GM08714 (cell line): Measurements from ENCODE around the gene SYNE3.

Source experiments
- H3K4me3 ChIP-seq: fragments of 200-500 bp; sonication (Bioruptor generic); 2 replicates; pipeline ENCODE4 v1.5.1; 2014; ENCODE audit warnings: mild to moderate bottlenecking, low read length, inconsistent platforms
- ZNF274 ChIP-seq: IDR thresholded peaks from 2 replicates; pipeline ENCODE4 v1.6.1; 2012; ENCODE audit warnings: mild to moderate bottlenecking, low read depth, low read length

The SYNE3 gene

GRCh38 chr14:95535226-95536021 is 19.0 kb upstream of the SYNE3 start:
- no peak for TF ChIP-seq ZNF274
- peak overlapping the region; percentile 77 for H3K4me3 ChIP-seq

GRCh38 chr14:95534299-95535225 is 18.1 kb upstream of the SYNE3 start, which contains the start of gene GLRX5:
GLRX5 (plus strand) TSS chr14:95535050; CDS start chr14:95535090, 40 bp downstream.
- H3K4me3 ChIP-seq = peak within 1 kb of the TSS; percentile 95
- TF ChIP-seq ZNF274 = no peak

- TF ChIP-seq ZNF274 = no peak
- peak overlapping the region; percentile 95 for H3K4me3 ChIP-seq
These were observed 17.4 kb upstream of the SYNE3 start for GRCh38 chr14:95533822-95534221.

- H3K4me3 ChIP-seq = peak overlapping the region; percentile 95
- TF ChIP-seq ZNF274 = no peak
These were observed 17.0 kb upstream of the SYNE3 start for GRCh38 chr14:95533391-95533821.

- TF ChIP-seq ZNF274 = no peak
- H3K4me3 ChIP-seq = peak overlapping the region; percentile 95; the same call in 1 of the 2 replicates
These were observed 15.5 kb upstream of the SYNE3 start for GRCh38 chr14:95531969-95532368.

GRCh38 chr14:95531473-95531872 is 15.0 kb upstream of the SYNE3 start:
- no peak for TF ChIP-seq ZNF274
- H3K4me3 ChIP-seq = no peak overlapping the region; the same call in 1 of the 2 replicates

- H3K4me3 ChIP-seq = no peak overlapping the region
- TF ChIP-seq ZNF274 = no peak
These were observed 14.2 kb upstream of the SYNE3 start for GRCh38 chr14:95530473-95531276.

- no peak overlapping the region for H3K4me3 ChIP-seq
- TF ChIP-seq ZNF274 = no peak
These were observed 12.8 kb upstream of the SYNE3 start for GRCh38 chr14:95529216-95529615.

GRCh38 chr14:95527387-95528002 is 11.0 kb upstream of the SYNE3 start:
- no peak for TF ChIP-seq ZNF274

GRCh38 chr14:95526483-95527386 is 10.3 kb upstream of the SYNE3 start:
- TF ChIP-seq ZNF274 = no peak
- no peak overlapping the region for H3K4me3 ChIP-seq

More at GRCh38 chr14:95527387-95528002, 11.0 kb upstream of the SYNE3 start:
- no peak overlapping the region for H3K4me3 ChIP-seq

GRCh38 chr14:95525999-95526398 is 9.5 kb upstream of the SYNE3 start:
- no peak overlapping the region for H3K4me3 ChIP-seq
- TF ChIP-seq ZNF274 = no peak

GRCh38 chr14:95524706-95525512 is 8.5 kb upstream of the SYNE3 start:
- no peak for TF ChIP-seq ZNF274
- no peak overlapping the region for H3K4me3 ChIP-seq
